ENCODE results near the gene MTMR3. TPM values are rescaled to one million over a fixed set of nuclear protein-coding genes. Genes with fewer than 3 reads are reported as not detected.

The MTMR3 gene
- total and polyA plus RNA-seq, 4 donors, result 6.0 to 38.8 (median 17.1) TPM

- H3K9ac ChIP-seq (ENCODE audit: low read depth in 1 of 2, low read length in 2 of 2), result no peak overlapping the region
- no peaks in the 10 kb centered on the region for H3K9me3 ChIP-seq (ENCODE audit: control insufficient read depth in 4 of 4, low read length in 3 of 4)
- H3K27me3 ChIP-seq (ENCODE audit: control insufficient read depth in 4 of 4, insufficient read depth in 4 of 4, low read length in 3 of 4), result no peaks in the 10 kb centered on the region
- WGBS, result 75% methylated on average over 8 of the region's 8 CpGs
- H3K4me3 ChIP-seq (ENCODE audit: low read depth in 1 of 3, low read length in 3 of 3), result no peak overlapping the region
- H3K27ac ChIP-seq (ENCODE audit: low read depth in 1 of 2, low read length in 2 of 2), result no peak overlapping the region
- TF ChIP-seq EGR1 (IDR thresholded peaks at IDR 0.05; ENCODE audit: low read depth in 2 of 2) (no peak), FOXA2 (IDR thresholded peaks at IDR 0.05) (no peak), YY1 (IDR thresholded peaks at IDR 0.05) (no peak), GABPA (IDR thresholded peaks at IDR 0.05 in 1 of 2, conservative IDR thresholded peaks at IDR 0.05 in 1 of 2) (no peak), RXRA (IDR thresholded peaks at IDR 0.05) (no peak), ZBTB33 (IDR thresholded peaks at IDR 0.05) (no peak), HNF4A (conservative IDR thresholded peaks at IDR 0.05) (no peak), TAF1 (conservative IDR thresholded peaks at IDR 0.05) (no peak), REST (IDR thresholded peaks at IDR 0.05) (no peak)
- DNase-seq (ENCODE audit: low spot score), result no peak
- H3K4me1 ChIP-seq (ENCODE audit: control insufficient read depth in 4 of 4, insufficient read depth in 4 of 4, low read length in 3 of 4), result no peaks in the 10 kb centered on the region
- H3K36me3 ChIP-seq (ENCODE audit: control insufficient read depth in 4 of 4, insufficient read depth in 3 of 4, low read depth in 1 of 4, low read length in 3 of 4), result peaks cover 9 to 88% (median 53%) of the 10 kb centered on the region in 4 donors
Measured at GRCh38 chr22:30021881-30022619, 139.1 kb downstream of the MTMR3 start.

GRCh38 chr22:30023099-30023660 is 140.2 kb downstream of the MTMR3 start:
- Histone ChIP-seq H3K4me1 (ENCODE audit: control insufficient read depth in 4 of 4, insufficient read depth in 4 of 4, low read length in 3 of 4) (peaks cover 0 to under 1% (median 0%) of the 10 kb centered on the region in 4 donors), H3K27ac (ENCODE audit: low read depth in 1 of 2, low read length in 2 of 2) (no peak overlapping the region), H3K9me3 (ENCODE audit: control insufficient read depth in 4 of 4, low read length in 3 of 4) (no peaks in the 10 kb centered on the region), H3K4me3 (ENCODE audit: low read depth in 1 of 3, low read length in 3 of 3) (no peak overlapping the region), H3K27me3 (ENCODE audit: control insufficient read depth in 4 of 4, insufficient read depth in 4 of 4, low read length in 3 of 4) (no peaks in the 10 kb centered on the region), H3K9ac (ENCODE audit: low read depth in 1 of 2, low read length in 2 of 2) (no peak overlapping the region), H3K36me3 (ENCODE audit: control insufficient read depth in 4 of 4, insufficient read depth in 3 of 4, low read depth in 1 of 4, low read length in 3 of 4) (peaks cover 5 to 77% (median 43%) of the 10 kb centered on the region in 4 donors)
- DNase-seq (ENCODE audit: low spot score), result no peak
- TF ChIP-seq CTCF (IDR thresholded peaks at IDR 0.05; ENCODE audit: low read depth, low read length, missing input control) (no peak), HNF4A (conservative IDR thresholded peaks at IDR 0.05) (no peak), FOXA1 (IDR thresholded peaks at IDR 0.05) (no peak), RAD21 (IDR thresholded peaks at IDR 0.05) (no peak), REST (IDR thresholded peaks at IDR 0.05) (no peak), JUND (IDR thresholded peaks at IDR 0.05) (no peak), TAF1 (conservative IDR thresholded peaks at IDR 0.05) (no peak), FOXA2 (IDR thresholded peaks at IDR 0.05) (no peak), NR2F2 (IDR thresholded peaks at IDR 0.05) (no peak), MAX (IDR thresholded peaks at IDR 0.05) (no peak), ATF3 (IDR thresholded peaks at IDR 0.05) (no peak)
- WGBS, result 89% methylated on average over 4 of the region's 4 CpGs
